ENCODE measurements around the gene PLCG2. TPM values are rescaled to one million over a fixed set of nuclear protein-coding genes. Genes with fewer than 3 reads are reported as not detected.
"Not testable (repeated sequence)": the region's sequence is repeated elsewhere in the genome, so short reads cannot be mapped to it uniquely, and the experiment has no call there.

The PLCG2 gene
- total RNA-seq, 6 experiments from 2014 or later, result 11.1 to 23.1 (median 17.7) TPM

DNA sequence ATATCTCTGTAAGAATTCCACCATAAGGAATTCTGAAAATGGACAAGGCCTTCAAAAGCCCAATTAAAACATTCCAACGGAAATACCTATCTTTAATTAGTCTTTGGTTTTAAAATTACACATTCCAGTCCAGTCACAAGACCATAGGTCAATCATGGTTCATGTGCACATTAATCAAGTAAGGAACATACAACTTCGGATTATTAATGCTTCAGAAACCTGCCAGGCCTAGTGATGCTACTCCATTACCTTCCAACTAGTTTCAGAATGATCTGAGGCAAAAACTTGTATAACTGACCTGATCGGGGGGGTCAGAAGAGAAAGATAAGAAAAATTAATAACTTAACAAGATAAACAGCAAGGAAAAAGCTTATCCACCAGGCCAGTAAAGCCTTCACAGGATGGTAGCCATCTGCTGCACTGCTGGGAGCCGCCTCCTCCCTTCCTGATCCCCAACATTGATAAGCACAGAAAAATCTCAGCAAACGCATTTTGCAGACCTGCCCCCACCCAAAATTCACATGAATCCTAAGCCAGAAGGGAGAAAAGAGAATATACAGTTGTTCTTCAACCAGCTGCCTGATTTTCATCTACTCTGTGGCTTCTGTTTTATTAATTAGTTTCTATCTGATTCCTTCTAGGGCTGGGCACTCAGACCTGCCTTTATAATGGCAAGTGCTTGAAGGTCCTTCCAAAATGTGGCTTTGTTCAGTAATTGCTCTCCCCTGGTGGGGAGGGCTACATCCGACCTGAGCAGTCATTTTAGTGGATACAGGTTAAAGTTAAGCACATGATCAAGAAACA, 226.1 kb downstream of the PLCG2 start:
- DNase-seq (no peak), ATAC-seq (no peak)
- no peaks in the 10 kb centered on the region for H3K4me1 ChIP-seq
- no peak overlapping the region for H3K4me3 ChIP-seq
- intact Hi-C loops (cut with DNase I), result no loop called here
- no peak overlapping the region for H3K27ac ChIP-seq
- peaks cover 0 to under 1% (median 0%) of the 10 kb centered on the region in 4 donors for H3K36me3 ChIP-seq
- no peaks in the 10 kb centered on the region for H3K27me3 ChIP-seq
- no peaks in the 10 kb centered on the region for H3K9me3 ChIP-seq
- TF ChIP-seq, protein P1, sequence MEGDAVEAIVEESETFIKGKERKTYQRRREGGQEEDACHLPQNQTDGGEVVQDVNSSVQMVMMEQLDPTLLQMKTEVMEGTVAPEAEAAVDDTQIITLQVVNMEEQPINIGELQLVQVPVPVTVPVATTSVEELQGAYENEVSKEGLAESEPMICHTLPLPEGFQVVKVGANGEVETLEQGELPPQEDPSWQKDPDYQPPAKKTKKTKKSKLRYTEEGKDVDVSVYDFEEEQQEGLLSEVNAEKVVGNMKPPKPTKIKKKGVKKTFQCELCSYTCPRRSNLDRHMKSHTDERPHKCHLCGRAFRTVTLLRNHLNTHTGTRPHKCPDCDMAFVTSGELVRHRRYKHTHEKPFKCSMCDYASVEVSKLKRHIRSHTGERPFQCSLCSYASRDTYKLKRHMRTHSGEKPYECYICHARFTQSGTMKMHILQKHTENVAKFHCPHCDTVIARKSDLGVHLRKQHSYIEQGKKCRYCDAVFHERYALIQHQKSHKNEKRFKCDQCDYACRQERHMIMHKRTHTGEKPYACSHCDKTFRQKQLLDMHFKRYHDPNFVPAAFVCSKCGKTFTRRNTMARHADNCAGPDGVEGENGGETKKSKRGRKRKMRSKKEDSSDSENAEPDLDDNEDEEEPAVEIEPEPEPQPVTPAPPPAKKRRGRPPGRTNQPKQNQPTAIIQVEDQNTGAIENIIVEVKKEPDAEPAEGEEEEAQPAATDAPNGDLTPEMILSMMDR (IDR thresholded peaks at IDR 0.05), result no peak
- no peak for TF ChIP-seq POLR2A (IDR thresholded peaks at IDR 0.05)
- 59% methylated on average over 6 of the region's 6 CpGs for WGBS (ENCODE audit: insufficient coverage, low coverage, low lambda C conversion rate, missing lambda C conversion rate)

DNA sequence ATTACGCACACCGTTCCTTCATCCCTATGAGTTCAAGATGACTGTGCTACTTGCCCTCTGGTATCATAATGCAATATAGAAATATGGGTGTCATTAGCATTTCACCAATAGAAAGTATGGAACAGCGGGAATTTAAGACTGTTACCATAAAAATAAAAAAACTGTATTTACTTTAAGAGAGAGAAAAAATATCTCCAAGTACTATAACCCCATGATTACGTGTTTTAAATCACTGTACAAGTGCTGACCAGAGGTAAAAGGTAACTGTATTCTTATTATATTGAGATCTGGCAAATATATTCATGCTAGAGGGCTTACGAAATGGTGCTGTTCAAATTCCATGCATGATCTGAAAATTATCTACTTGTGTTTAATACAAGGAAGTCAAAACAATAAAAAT, 226.9 kb downstream of the PLCG2 start:
- Histone ChIP-seq H3K9me3 (no peaks in the 10 kb centered on the region), H3K4me1 (no peaks in the 10 kb centered on the region), H3K36me3 (no peaks in the 10 kb centered on the region), H3K27me3 (no peaks in the 10 kb centered on the region), H3K27ac (no peak overlapping the region), H3K4me3 (no peak overlapping the region)
- 85% methylated on average over 5 of the region's 5 CpGs for WGBS (ENCODE audit: insufficient coverage, low coverage, low lambda C conversion rate, missing lambda C conversion rate)
- no peak for DNase-seq
- ATAC-seq, result no peak
- TF ChIP-seq, protein P1 (IDR thresholded peaks at IDR 0.05), result no peak
- no peak for TF ChIP-seq POLR2A (IDR thresholded peaks at IDR 0.05)
- intact Hi-C loops (cut with DNase I), result no loop called here

DNA sequence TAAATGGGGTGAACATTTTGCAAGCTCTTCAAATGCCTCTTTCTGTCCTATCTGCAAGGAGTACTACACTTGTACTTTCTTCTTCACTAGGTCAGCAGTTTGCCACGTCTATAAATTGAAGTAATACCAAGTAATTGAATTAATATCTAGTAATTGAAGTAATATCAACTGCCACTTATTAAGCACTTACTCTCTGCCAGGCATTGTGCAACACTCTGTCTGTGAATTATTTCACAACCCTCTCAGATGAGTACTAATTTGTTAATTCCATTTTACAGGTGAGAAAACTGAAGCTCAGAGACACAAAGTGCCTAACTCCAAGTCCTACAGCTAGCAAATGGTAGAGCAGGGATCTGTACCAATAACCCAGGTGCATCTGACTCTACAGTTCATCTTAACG, 228.1 kb downstream of the PLCG2 start:
- intact Hi-C loops (cut with DNase I), result no loop called here
- no peak for ATAC-seq
- 77% methylated on average over 2 of the region's 2 CpGs for WGBS (ENCODE audit: insufficient coverage, low coverage, low lambda C conversion rate, missing lambda C conversion rate)
- H3K36me3 ChIP-seq, result no peaks in the 10 kb centered on the region
- no peaks in the 10 kb centered on the region for H3K9me3 ChIP-seq
- no peaks in the 10 kb centered on the region for H3K4me1 ChIP-seq
- TF ChIP-seq POLR2A (IDR thresholded peaks at IDR 0.05), result no peak
- TF ChIP-seq, protein P1 (IDR thresholded peaks at IDR 0.05), result no peak
- no peaks in the 10 kb centered on the region for H3K27me3 ChIP-seq
- no peak overlapping the region for H3K27ac ChIP-seq
- no peak overlapping the region for H3K4me3 ChIP-seq
- no peak for DNase-seq

DNA sequence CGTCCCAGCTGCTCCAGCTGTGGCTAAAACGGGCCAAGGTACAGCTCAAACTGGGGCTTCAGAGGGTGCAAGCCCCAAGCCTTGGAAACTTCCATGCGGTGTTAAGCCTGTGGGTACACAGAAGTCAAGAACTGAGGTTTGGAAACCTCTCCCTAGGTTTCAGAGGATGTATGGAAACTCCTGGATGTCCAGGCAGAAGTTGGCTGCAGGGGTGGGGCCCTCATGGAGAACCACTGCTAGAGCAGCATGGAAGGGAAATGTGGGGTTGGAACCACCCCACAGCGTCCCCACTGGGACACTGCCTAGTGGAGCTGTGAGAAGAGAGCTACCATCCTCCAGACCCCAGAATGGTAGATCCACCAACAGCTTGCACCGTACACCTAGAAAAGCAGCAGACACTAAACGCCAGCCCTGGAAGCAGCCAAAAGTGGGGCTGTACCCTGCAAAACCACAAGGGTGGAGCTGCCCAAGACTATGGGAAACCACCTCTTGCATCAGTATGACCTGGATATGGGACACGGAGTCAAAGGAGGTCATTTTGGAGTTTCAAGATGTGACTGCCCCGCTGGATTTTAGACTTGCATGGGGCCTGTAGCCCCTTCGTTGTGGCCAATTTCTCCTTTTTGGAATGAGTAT, 230.0 kb downstream of the PLCG2 start:
- Histone ChIP-seq H3K9me3 (no peaks in the 10 kb centered on the region), H3K36me3 (no peaks in the 10 kb centered on the region), H3K4me1 (no peaks in the 10 kb centered on the region), H3K27ac (no peak overlapping the region), H3K4me3 (no peak overlapping the region), H3K27me3 (no peaks in the 10 kb centered on the region)
- 86% methylated on average over 6 of the region's 9 CpGs for WGBS (ENCODE audit: insufficient coverage, low coverage, low lambda C conversion rate, missing lambda C conversion rate)
- intact Hi-C loops (cut with DNase I), result no loop called here
- no peak for TF ChIP-seq POLR2A (IDR thresholded peaks at IDR 0.05)
- TF ChIP-seq, protein P1 (IDR thresholded peaks at IDR 0.05), result no peak
- DNase-seq (no peak), ATAC-seq (no peak)

DNA sequence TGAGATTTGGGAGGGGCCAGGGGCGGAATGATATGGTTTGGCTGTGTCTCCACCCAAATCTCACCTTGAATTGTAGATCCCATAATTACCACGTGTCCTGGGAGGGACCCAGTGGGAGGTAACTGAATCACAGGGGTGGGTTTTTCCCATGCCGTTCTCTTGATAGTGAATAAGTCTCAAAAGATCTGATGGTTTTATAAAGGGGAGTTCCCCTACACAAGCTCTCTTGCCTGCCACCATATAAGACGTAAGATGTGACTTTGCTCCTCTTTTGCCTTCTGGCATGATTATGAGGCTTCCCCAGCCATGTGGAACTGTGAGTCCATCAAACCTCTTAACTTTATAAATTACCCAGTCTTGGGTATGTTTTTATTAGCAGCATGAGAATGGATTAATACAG, 230.7 kb downstream of the PLCG2 start:
- H3K27ac ChIP-seq; H3K36me3 ChIP-seq; H3K27me3 ChIP-seq; intact Hi-C loops (cut with DNase I); ATAC-seq; H3K4me3 ChIP-seq; DNase-seq; H3K9me3 ChIP-seq; H3K4me1 ChIP-seq: not testable (repeated sequence)
- WGBS (ENCODE audit: insufficient coverage, low coverage, low lambda C conversion rate, missing lambda C conversion rate), result 96% methylated on average over 4 of the region's 4 CpGs
